ENCODE results near the gene SPN. TPM values are rescaled to one million over a fixed set of nuclear protein-coding genes. Genes with fewer than 3 reads are reported as not detected.

SPN gene
- total RNA-seq, 1 donor from 2014 or later = 10.3 TPM

- intact Hi-C loops (cut with DNase I) = no loop called here
- Histone ChIP-seq H3K27ac (no peak overlapping the region), H3K4me1 (no peaks in the 10 kb centered on the region), H3K9me3 (no peaks in the 10 kb centered on the region), H3K4me3 (no peak overlapping the region), H3K36me3 (no peaks in the 10 kb centered on the region), H3K27me3 (no peaks in the 10 kb centered on the region)
- DNase-seq (ENCODE audit: low spot score in 2 of 2) = no peak
- no peak for TF ChIP-seq CTCF (IDR thresholded peaks at IDR 0.05)
These were observed 56.0 kb downstream of the SPN start for GRCh38 chr16:29719063-29719462.

Other genes with a start within 250 kb of the SPN start
- 2.4 TPM for gene BOLA2, start 208.9 kb upstream of the SPN start, total RNA-seq
- gene SLX1B, start 208.7 kb upstream of the SPN start, total RNA-seq = 35.9 TPM
- 20.9 TPM for gene SULT1A4, start 203.3 kb upstream of the SPN start, total RNA-seq
- gene NPIPB12, start 156.8 kb upstream of the SPN start, total RNA-seq = 43.2 TPM
- 5.7 TPM for gene QPRT, start 15.9 kb downstream of the SPN start, total RNA-seq
- 0.21 TPM for gene C16orf54, start 82.7 kb downstream of the SPN start, total RNA-seq
- 0.21 TPM for gene ZG16, start 115.0 kb downstream of the SPN start, total RNA-seq
- gene KIF22, start 127.5 kb downstream of the SPN start, total RNA-seq = 28.6 TPM
- 146 TPM for gene MAZ, start 143.3 kb downstream of the SPN start, total RNA-seq
- 5.0 TPM for gene PRRT2, start 148.9 kb downstream of the SPN start, total RNA-seq
- gene PAGR1, start 152.9 kb downstream of the SPN start, total RNA-seq = 54.3 TPM
- gene MVP, start 157.2 kb downstream of the SPN start, total RNA-seq = 244 TPM
- gene CDIPT, start 200.0 kb downstream of the SPN start, total RNA-seq = 174 TPM
- gene SEZ6L2, start 236.3 kb downstream of the SPN start, total RNA-seq = 0.21 TPM
- not detected for gene ASPHD1, start 237.2 kb downstream of the SPN start, total RNA-seq

All from ascending aorta (tissue), 2 donors.